Muscle of back (tissue), 11 donors: ENCODE measurements around the gene STK40. TPM values are rescaled to one million over a fixed set of nuclear protein-coding genes. Genes with fewer than 3 reads are reported as not detected.

Source experiments
- DNase-seq, 3 donors: peaks; one replicate each; pipeline versions ENCODE4 v3.0.0 to v3.0.0-alpha.2; 2013
- polyA plus RNA-seq, 10 donors: library from polyadenylated mRNA; unstranded; fragments of 120-200 nt; gene quantifications; one replicate each; pipeline ENCODE4 v1.2.1, GENCODE V29; 2013; ENCODE audit not compliant: insufficient read length in 10 of 10

The STK40 gene
- polyA plus RNA-seq, 10 donors = 18.0 to 31.0 (median 23.9) TPM

GRCh38 chr1:36400514-36400824 is 14.7 kb upstream of the STK40 start:
- DNase-seq = no peak

- DNase-seq = no peak
Observed at GRCh38 chr1:36398370-36398977, 12.8 kb upstream of the STK40 start.

GRCh38 chr1:36397378-36398230 is 11.9 kb upstream of the STK40 start, which contains the start of gene LSM10:
Gene LSM10, minus strand, starts transcription at chr1:36397908. Its CDS starts 3,779 bp downstream, at chr1:36394129.
- peak; percentile 92 to 98 (median 97) for DNase-seq

- DNase-seq = no peak
Observed at GRCh38 chr1:36397083-36397377, 11.3 kb upstream of the STK40 start.

GRCh38 chr1:36396359-36396758 is 10.6 kb upstream of the STK40 start:
- DNase-seq = no peak

- DNase-seq = no peak
Observed at GRCh38 chr1:36393686-36394085, 8.0 kb upstream of the STK40 start.

- no peak for DNase-seq
Observed at GRCh38 chr1:36392836-36393235, 7.1 kb upstream of the STK40 start.

- DNase-seq = no peak
Observed at GRCh38 chr1:36391271-36391670, 5.5 kb upstream of the STK40 start.

- DNase-seq = no peak
Observed at GRCh38 chr1:36390411-36390810, 4.7 kb upstream of the STK40 start.

GRCh38 chr1:36389999-36390398 is 4.3 kb upstream of the STK40 start:
- DNase-seq = no peak

GRCh38 chr1:36389261-36389660 is 3.5 kb upstream of the STK40 start:
- DNase-seq = no peak

- DNase-seq = peak; percentile 27 to 74 (median 49)
Observed at GRCh38 chr1:36387141-36387949, 1.6 kb upstream of the STK40 start.

- peak; percentile 91 to 99 (median 95) for DNase-seq
Observed at GRCh38 chr1:36386265-36387140, 779 bp upstream of the STK40 start.

GRCh38 chr1:36384542-36385409 is 948 bp downstream of the STK40 start:
- peak in 1 of 3 donors; percentile 55 for DNase-seq

- DNase-seq = no peak
Observed at GRCh38 chr1:36383240-36383639, 2.5 kb downstream of the STK40 start.

GRCh38 chr1:36382669-36383068 is 3.1 kb downstream of the STK40 start:
- no peak for DNase-seq

- DNase-seq = no peak
Observed at GRCh38 chr1:36382231-36382630, 3.5 kb downstream of the STK40 start.

GRCh38 chr1:36381405-36381804 is 4.3 kb downstream of the STK40 start:
- DNase-seq = no peak

GRCh38 chr1:36380782-36381181 is 4.9 kb downstream of the STK40 start:
- no peak for DNase-seq

GRCh38 chr1:36380143-36380619 is 5.5 kb downstream of the STK40 start:
- DNase-seq = no peak
